Measurements from ENCODE around the gene ZNF816.
A peak's percentile ranks its signal among the peaks of the same experiment; 100 is the strongest.
"Not testable (repeated sequence)": the region's sequence is repeated elsewhere in the genome, so short reads cannot be mapped to it uniquely, and the experiment has no call there.

The ZNF816 gene

DNA sequence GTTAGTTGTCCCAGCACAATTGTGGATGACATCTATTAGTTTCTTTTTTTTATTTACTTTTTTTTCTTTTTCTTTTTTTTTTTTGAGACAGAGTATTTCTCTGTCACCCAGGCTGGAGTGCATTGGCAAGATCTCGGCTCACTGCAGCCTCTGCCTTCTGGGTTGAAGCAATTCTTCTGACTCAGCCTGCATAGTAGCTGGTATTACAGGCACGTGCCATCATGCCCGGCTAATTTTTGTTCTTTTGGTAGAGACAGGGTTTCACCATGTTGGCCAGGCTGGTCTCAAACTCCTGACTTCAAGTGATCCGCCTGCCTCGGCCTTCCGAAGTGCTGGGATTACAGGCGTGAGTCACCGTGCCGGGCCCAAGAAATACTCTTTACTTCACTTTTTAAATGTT, 38.0 kb downstream of the ZNF816 start:
- peak; percentile 41 for DNase-seq

DNA sequence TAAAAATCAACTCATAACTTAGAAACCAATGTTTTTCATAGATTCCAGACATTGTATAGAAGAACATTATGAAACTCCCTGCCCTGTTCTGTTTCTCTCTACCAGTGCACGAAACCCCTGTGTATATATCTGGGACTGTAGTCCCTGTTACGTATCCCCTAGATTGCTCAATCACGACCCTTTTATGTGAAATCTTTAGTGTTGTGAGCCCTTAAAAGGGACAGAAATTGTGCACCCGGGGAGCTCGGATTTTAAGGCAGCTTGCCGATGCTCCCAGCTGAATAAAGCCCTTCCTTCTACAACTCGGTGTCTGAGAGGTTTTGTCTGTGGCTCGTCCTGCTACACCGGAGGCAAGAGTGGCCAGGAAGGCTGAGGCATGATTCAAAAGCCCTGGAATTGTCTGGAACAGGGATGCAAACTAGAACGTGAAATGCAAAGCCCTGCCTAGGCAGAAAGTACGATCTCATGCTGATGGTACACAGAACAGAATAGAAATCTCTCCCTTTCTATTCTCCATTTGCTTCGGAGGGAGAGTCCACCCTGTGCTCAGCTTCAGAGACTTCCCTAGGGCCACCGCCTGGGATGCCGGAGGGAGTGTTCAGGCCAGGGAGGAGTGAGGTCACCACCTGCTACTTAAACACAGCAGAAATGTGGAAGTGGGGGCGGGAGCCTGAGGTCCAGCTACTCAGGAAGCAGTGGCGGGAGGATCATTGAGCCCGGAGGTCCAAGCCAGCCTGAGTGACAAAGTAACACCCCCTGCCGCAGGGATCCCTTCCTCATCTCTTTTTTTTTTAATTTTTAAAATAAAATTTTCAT, 38.7 kb downstream of the ZNF816 start:
- peak; percentile 84 for DNase-seq

GRCh38 chr19:52922841-52923777, 39.6 kb downstream of the ZNF816 start, which contains the start of gene ZNF888:
Gene ZNF888 (minus strand): TSS chr19:52923428. CDS start chr19:52917873, 5,555 bp downstream.
- DNase-seq = peak; percentile 88

DNA sequence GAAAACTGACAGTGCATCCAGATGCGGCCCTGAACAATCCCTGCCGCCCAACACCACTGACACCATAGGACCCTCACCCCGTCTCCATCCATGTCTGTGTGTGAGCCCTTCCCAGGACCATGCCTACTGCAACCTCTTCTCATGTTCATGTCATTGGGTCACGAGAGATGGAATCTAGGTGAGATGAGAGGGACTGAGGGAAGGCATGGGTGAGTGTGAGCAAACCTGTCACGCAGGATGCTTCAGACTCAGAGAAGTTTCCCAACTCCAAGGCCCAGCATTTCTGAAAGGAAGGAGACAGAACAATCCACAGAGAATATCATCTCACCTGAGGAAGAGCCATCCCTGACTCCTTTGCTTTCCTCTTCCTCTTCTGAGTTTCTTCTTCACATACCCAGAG, 45.1 kb downstream of the ZNF816 start:
- DNase-seq = no peak

GRCh38 chr19:52910648-52911047, 52.0 kb downstream of the ZNF816 start:
- DNase-seq = no peak

- DNase-seq = not testable (repeated sequence)
These were observed 58.5 kb downstream of the ZNF816 start for GRCh38 chr19:52904052-52904780.

DNA sequence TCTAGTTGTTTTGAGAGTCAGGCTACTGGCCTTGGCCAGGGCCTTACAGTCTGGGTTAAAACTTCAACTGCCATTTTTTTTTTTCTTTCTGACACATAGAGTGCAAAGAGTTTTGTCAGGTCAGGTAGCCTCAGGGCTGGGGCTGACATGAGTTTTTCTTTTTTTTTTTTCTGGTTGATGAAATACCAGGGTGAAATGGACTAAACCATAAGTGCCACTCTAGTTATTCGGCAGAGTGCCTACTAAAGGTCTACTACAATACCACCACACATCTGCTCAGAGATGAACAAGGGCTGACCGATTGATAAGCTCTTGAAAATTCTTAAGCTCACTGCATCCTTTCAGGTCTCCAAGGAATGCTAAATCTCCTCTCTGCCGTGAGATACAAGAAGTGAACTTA, 60.8 kb downstream of the ZNF816 start:
- DNase-seq = no peak
